Glutamatergic neuron (in vitro differentiated cells): ENCODE results near the gene KRT35. TPM values are rescaled to one million over a fixed set of nuclear protein-coding genes. Genes with fewer than 3 reads are reported as not detected.

Experiments
- DNase-seq: peaks from one replicate; pipeline ENCODE4 v3.0.0; 2022
- H3K27ac Mint-ChIP-seq: one replicate; pipeline ENCODE4 v1.8.0; 2020; ENCODE audit warnings: mild to moderate bottlenecking, mixed read lengths, inconsistent platforms; ENCODE audit not compliant: unreplicated experiment
- H3K27me3 Mint-ChIP-seq: one replicate; pipeline ENCODE4 v1.8.0; 2020; ENCODE audit warnings: mild to moderate bottlenecking, moderate library complexity, mixed read lengths, inconsistent platforms; ENCODE audit not compliant: unreplicated experiment
- H3K36me3 Mint-ChIP-seq: one replicate; pipeline ENCODE4 v1.8.0; 2020; ENCODE audit warnings: mild to moderate bottlenecking, mixed read lengths, inconsistent platforms; ENCODE audit not compliant: unreplicated experiment
- H3K4me1 Mint-ChIP-seq: one replicate; pipeline ENCODE4 v1.8.0; 2020; ENCODE audit warnings: mild to moderate bottlenecking, low read depth, mixed read lengths, inconsistent platforms; ENCODE audit not compliant: unreplicated experiment
- H3K4me3 Mint-ChIP-seq: one replicate; pipeline ENCODE4 v1.8.0; 2020; ENCODE audit warnings: mild to moderate bottlenecking, mixed read lengths, inconsistent platforms; ENCODE audit not compliant: unreplicated experiment
- H3K9me3 Mint-ChIP-seq: one replicate; pipeline ENCODE4 v1.8.0; 2020; ENCODE audit warnings: mild to moderate bottlenecking, moderate library complexity, mixed read lengths, inconsistent platforms; ENCODE audit not compliant: unreplicated experiment
- CTCF ChIP-seq: fragments of 200-600 bp; sonication (generic); IDR thresholded peaks from one replicate; pipeline ENCODE4 v1.5.0; 2021; ENCODE audit not compliant: partially characterized antibody, unreplicated experiment
- total RNA-seq: library from RNA; stranded (reverse); fragmentation: NEBNext Ultra II Directional; extraction: Animal tissue kit (Norgen Biotek cat#: 25700); gene quantifications from one replicate; pipeline ENCODE4 v1.2.1, GENCODE V29; 2021; ENCODE audit not compliant: unreplicated experiment

The KRT35 gene
- total RNA-seq, 1 donor from 2014 or later: not detected

- Mint-ChIP-seq H3K36me3 (no peaks in the 10 kb centered on the region), H3K4me3 (no peak overlapping the region), H3K27me3 (no peaks in the 10 kb centered on the region), H3K4me1 (peaks cover 3% of the 10 kb centered on the region), H3K27ac (no peak overlapping the region), H3K9me3 (peaks cover 2% of the 10 kb centered on the region)
- no peak for DNase-seq
- no peak for TF ChIP-seq CTCF
These were observed 31.7 kb upstream of the KRT35 start for GRCh38 chr17:41512546-41513167.

GRCh38 chr17:41511716-41512115, 30.8 kb upstream of the KRT35 start:
- H3K4me1 Mint-ChIP-seq: peaks cover 3% of the 10 kb centered on the region
- H3K9me3 Mint-ChIP-seq: peaks cover 2% of the 10 kb centered on the region
- no peak for DNase-seq
- H3K36me3 Mint-ChIP-seq: no peaks in the 10 kb centered on the region
- H3K27ac Mint-ChIP-seq: no peak overlapping the region
- H3K4me3 Mint-ChIP-seq: no peak overlapping the region
- TF ChIP-seq CTCF: no peak
- H3K27me3 Mint-ChIP-seq: no peaks in the 10 kb centered on the region

GRCh38 chr17:41511116-41511515, 30.2 kb upstream of the KRT35 start:
- Mint-ChIP-seq H3K4me3 (no peak overlapping the region), H3K36me3 (no peaks in the 10 kb centered on the region), H3K9me3 (peaks cover 2% of the 10 kb centered on the region), H3K27me3 (no peaks in the 10 kb centered on the region), H3K27ac (no peak overlapping the region), H3K4me1 (peaks cover 3% of the 10 kb centered on the region)
- TF ChIP-seq CTCF: no peak
- DNase-seq: no peak

- H3K27ac Mint-ChIP-seq: no peak overlapping the region
- no peak for TF ChIP-seq CTCF
- peaks cover 3% of the 10 kb centered on the region for H3K9me3 Mint-ChIP-seq
- DNase-seq: no peak
- no peak overlapping the region for H3K4me3 Mint-ChIP-seq
- no peaks in the 10 kb centered on the region for H3K36me3 Mint-ChIP-seq
- H3K4me1 Mint-ChIP-seq: peaks cover 3% of the 10 kb centered on the region
- H3K27me3 Mint-ChIP-seq: no peaks in the 10 kb centered on the region
These were observed 29.5 kb upstream of the KRT35 start for GRCh38 chr17:41510251-41511065.

GRCh38 chr17:41507315-41507880, 26.4 kb upstream of the KRT35 start:
- no peak overlapping the region for H3K4me3 Mint-ChIP-seq
- peaks cover 1% of the 10 kb centered on the region for H3K9me3 Mint-ChIP-seq
- no peak overlapping the region for H3K27ac Mint-ChIP-seq
- no peak for TF ChIP-seq CTCF
- H3K36me3 Mint-ChIP-seq: no peaks in the 10 kb centered on the region
- DNase-seq: no peak
- no peaks in the 10 kb centered on the region for H3K27me3 Mint-ChIP-seq
- H3K4me1 Mint-ChIP-seq: peaks cover 3% of the 10 kb centered on the region
